NCI-H1092 (cell line): Measurements from ENCODE around the gene STK40.

ENCODE experiments used
- DNase-seq: peaks from one replicate; lab custom pipeline; 2025; lab: John Stamatoyannopoulos, UW

The STK40 gene

DNA sequence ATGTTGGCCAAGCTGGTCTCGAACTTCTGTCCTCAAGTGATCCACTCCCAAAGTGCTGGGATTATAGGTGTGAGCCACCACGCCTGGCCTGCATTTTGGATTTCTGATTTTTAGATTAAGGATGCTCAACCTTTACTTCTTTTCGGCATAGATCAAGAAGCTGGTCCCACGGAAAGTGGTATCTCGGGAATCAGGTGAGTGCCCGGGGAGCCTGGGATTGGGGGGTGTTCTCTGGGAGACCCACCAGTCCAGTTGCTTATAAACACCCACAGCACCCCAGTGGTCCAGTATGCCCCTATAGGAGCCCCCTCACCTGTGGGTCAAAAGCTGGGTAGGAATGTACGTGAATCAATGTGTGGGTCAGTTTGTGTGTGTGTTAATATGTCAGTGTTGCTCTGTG, 76.3 kb downstream of the STK40 start:
- no peak for DNase-seq

DNA sequence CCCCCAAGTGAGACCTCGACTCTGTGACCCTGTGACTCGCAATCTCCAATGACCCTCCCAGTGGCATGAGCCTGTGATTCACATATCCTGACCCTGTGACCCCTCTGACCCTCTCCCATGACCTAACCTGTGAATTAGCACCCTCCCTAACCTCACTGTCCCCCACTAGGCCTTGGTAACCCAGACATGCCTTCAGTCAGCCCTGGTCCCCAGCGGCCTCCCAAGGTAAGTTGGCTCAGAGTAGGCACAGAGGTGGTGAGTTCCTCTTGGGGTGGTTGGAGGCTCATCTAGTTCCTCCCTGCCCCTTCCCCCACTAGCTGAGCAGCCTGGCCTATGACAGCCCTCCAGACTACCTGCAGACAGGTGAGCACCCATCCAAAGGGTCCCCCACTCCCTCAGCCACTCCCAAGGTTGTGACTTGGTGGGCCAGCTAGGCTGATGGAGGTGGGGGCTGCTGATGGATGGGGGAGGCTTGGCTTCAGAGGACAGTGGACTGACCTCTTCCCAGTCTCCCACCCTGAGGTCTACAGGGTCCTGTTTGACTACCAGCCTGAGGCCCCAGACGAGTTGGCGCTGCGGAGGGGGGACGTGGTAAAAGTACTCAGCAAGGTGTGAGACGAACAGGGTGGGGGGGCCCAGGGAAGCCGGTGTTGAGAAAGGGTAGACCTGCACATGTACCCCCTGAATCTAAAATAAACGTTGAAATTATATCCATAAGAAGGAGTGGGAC, 78.0 kb downstream of the STK40 start:
- no peak for DNase-seq

DNA sequence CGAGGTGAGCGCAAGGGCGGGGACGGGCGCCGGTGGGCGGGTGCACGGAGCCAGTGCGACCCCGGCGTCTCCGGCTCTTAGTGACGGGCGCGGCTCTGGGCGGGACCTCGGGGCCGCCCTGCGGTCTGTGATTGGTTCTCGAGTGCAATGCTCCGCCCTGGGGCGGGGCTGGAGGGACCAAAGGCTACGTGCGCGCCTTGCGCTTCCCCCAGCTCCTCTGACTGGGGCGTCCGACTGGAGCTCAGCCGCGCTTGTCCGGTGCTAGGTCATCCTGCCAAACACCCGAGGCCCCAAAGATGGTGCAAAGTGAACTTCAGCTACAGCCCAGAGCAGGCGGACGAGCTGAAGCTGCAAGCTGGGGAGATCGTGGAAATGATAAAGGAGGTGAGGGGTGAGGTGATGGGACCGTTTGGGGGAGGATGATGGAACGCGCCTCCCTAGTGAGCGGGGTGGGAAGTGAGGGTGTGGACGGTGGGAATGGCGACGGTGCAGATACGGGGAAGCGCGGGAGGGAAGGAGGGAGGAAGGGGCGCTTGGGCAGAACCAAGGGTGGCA, 78.7 kb downstream of the STK40 start:
- peak; percentile 93 for DNase-seq

DNA sequence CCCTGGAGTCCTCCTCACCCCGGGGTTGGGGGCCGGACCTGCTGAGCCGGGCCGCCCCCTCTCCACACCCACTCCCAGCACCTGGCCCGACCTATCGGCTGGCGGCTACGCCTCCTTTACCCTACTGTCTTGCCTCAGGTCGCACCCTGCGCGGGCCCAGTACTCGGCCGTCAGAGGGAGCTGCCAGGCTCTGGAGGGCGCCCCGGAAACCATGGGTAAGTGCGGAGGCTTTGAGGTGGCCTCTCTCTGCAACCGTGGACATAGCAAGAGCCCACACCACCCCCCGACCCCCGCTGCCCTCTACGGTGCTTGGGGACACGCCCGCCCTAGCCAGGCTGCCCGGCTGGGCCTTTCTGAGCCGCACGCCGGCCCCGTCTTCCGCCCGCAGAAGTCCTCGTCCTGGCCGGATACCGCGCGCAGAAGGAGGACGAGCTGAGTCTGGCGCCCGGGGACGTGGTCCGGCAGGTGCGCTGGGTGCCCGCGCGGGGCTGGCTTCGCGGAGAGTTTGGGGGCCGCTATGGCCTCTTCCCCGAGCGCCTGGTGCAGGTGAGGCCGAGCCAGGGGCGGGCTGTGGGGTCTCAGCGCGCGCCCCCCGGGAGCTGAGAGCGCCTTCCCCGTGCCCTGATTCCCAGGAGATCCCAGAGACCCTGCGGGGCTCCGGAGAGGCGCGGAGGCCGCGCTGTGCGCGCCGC, 79.4 kb downstream of the STK40 start, which contains the start of gene SH3D21:
TSS of gene SH3D21 (plus strand) at position 159 of the 692 bp plus-strand sequence. CDS start at position 212, 53 bp downstream.
- DNase-seq, result peak; percentile 33

DNA sequence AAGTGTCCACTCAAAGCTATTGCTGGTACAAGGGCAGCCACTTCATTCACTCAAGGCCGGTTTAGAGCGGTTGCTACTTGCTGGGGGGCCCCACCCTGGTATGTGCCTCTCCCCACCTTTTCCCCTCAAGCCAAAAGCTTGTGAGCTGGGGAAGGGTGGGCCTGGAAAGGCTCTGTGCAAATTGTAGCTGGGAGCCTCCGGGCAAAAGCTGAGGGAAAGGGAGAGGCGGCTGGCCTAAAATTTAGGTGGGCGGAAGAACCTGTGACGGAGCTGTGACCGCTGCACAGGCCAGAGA, 79.9 kb downstream of the STK40 start:
- no peak for DNase-seq

DNA sequence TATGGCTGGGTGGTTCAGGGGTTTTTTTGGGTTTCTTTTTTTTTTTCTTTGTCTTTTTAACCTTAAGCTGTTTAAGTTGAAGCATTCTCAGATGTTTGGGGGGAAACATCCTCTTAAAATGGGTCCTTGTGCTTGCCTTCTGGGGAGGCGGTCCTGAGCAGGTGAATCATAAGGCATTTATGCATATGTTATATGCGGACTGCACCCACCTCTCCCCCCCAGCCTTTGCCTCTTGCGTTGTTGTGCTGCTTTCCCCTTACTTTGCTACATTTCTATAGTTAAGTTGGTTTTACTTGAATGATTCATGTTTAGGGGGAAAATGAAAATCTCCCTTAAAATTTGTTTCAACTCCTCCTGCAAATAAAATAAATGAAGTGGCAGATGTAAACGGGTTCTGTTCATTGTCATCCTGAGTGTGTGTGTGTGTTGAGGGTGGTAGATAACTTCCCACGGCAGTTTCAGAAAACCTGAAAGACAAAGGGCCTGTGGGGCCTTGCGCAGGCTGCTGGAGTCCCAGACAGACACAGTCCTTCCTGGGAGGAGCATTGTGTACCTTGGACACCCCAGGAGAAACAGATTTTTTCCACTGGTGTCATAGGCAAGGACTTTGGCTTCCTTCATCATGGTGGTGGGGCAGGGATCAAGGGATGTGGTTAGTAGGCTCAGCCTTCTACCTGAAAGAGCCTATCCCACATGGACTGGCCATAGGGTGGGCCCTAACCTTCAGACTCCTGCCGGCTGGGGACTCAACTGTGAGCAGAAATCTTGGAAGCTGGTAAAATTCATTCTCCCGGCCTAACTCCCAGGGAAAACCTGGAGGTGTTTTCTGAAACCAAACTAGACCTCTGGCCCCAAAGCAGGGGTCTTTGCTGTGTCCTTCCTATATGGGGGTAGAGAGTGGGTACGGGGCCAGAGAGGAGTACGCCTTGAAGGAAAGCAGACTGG, 80.5 kb downstream of the STK40 start:
- DNase-seq, result no peak

DNA sequence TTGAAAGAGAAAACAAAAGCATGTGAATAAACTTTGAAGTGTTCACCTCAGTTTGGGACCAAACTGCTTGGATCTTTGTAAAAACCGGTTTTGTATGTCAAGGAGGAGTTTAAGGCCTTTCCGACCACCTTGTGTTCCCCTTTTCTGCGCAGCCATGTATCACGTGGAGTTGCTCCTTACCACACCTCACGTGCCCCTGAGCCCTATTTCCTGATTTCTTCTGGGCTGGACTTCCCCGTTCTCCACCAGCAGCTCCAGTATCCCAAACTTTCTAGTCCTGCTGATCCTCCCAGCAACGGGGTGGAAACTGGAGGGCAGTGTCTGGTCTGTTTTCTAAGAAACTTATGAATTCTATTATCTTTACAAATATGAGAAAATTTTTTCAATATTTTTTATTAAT, 81.2 kb downstream of the STK40 start:
- DNase-seq, result no peak

DNA sequence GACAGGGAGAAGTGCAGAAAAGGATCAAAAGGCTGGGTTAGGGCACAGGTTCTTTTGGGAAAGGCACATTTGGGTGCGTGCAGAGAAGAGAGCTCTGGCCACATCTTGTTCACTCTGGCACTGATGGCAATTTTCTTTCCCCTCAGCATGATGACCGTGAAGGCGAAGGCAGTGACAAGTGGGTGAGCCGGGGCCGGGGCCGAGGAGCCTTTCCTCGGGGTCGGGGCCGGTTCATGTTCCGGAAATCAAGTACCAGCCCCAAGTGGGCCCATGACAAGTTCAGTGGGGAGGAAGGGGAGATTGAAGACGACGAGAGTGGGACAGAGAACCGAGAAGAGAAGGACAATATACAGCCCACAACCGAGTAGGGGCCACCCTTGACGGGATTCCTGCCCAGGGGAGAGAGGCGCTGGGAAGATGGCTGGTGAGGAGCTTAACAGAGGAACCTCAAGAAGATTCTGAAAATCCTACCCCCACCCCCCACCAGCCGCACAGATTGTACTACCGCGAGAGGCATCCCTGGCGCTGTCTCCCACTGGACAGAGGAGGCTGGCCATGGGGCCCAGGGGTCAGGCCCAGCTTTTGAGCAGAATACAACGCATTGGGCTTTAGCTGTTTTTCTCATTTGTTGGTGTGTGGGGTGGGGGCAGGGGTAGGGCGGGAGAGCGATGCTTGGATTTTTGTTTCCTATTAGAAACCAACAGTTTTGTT, 81.9 kb downstream of the STK40 start:
- DNase-seq, result no peak

DNA sequence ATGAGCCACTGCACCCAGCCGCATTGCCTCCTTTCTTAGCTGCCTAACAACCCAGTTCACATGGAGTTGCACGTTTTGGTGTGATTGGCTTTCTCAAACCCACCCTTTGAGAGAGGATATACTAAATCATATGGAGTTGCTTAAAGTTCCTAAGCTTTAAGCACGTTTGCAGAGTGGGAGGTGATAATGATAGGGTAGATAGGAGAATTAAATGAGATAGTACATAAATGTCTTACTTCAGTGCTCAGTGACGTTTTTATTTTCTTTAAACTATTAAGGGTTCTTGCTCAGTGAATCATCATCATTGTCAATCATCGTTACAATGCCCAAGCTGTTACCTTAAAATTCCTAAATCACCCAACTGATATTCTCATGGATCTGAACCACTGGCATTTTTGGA, 82.5 kb downstream of the STK40 start:
- no peak for DNase-seq

DNA sequence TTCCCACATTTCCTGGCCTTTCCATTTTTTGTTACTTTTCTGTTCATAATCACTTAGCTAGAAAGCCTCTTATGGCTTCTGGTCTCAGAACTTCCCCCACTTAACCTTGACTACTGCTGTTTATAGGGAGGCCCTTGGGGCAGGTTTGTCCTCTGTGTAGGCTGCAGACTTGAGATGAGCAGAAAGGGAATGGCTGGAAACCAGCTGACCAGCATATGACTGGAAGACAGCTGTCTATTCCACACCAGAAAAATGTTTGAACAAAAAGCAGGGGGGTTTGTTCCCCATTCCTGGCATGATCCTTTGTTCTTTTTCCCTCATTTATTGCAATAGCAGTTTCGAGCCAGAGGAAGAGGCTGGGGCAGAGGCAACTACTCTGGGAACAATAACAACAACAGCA, 84.5 kb downstream of the STK40 start:
- no peak for DNase-seq

DNA sequence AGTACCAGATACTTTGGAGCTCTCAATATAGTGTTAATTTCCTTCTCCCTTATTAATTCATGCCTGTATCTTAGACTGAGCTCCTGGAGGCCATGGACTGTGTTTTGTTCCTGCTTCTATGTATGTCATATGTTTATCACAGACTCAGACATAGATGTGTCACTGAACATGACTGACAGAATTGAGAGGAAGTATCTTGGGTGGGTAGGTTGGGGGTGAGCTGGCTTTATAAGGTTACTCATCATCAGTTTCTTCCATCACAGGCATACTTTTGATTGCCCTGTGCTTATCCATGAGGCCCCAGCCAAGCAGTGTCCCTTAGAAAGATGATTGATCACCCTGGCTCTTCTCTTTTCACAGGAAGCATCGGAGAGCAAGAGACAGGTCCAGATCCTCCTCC, 85.2 kb downstream of the STK40 start:
- no peak for DNase-seq

DNA sequence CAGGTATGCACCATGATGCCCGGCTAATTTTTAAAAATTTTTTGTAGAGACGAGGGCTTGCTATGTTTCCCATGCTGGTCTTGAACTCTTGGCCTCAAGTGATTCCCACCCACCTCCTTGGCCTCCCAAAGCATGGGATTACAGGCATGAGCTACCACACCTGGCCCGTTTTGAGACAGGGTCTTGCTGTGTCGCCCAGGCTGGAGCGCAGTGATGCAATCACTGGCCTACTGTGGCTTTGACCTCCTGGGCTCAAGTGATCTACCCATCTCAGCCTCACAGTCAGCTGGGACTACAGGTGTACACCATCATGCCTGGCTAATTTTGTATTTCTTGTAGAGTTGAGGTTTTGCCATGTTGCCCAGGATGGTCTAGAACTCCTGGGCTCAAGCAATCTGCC, 87.1 kb downstream of the STK40 start:
- no peak for DNase-seq

DNA sequence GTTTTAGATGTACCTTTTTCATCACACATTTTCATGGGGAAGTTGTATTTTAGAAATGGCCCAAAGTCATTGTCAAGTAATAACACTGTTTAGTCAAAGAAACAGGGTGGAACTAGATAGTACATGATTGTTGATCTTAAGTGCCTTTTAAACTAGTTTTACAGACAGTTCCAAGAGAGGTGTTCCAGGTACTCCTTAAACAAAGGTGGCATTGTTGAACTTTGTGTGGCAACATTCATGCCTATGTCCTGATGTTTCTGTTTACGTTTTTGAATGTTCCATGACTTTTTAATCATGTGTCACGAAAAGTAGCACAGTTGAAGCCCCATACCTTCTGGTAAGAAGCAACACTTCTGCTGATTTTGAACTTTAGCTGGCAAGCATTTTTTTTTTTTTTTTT, 88.7 kb downstream of the STK40 start:
- no peak for DNase-seq

DNA sequence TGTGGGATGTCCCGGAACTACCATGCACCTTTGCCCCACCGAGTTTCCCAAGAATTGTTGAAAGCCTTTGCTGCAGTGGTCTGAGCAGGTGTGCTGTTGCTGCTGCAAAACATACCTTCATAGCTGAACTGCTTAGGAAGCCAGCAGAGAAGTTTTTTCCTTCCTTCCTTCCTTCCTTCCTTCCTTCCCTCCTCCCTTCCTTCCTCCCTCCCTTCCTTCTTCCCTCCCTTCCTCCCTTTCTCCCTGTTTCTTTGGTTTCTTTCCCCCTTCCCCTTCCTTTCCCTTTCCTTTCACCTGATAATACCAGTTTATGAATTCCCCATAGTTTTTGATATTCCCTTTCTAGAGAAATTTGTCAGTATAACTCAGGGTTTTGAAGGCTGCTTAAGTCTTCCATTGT, 90.3 kb downstream of the STK40 start:
- DNase-seq, result no peak
